GM12874 (cell line): ENCODE results near the gene ALS2CL.

Experiments
- TF ChIP-seq, protein P1 (sequence below): IDR thresholded peaks from 2 replicates; pipeline ENCODE4 v1.5.1; 2011; ENCODE audit warnings: low read depth, mild to moderate bottlenecking, control low read depth, low read length, moderate library complexity; ENCODE audit not compliant: insufficient read depth

The ALS2CL gene

GRCh38 chr3:46693038-46693891 lies at the start of gene ALS2CL:
Gene ALS2CL, minus strand, starts transcription at chr3:46693679. Its CDS starts 4,239 bp downstream, at chr3:46689440.
- TF ChIP-seq, protein P1, sequence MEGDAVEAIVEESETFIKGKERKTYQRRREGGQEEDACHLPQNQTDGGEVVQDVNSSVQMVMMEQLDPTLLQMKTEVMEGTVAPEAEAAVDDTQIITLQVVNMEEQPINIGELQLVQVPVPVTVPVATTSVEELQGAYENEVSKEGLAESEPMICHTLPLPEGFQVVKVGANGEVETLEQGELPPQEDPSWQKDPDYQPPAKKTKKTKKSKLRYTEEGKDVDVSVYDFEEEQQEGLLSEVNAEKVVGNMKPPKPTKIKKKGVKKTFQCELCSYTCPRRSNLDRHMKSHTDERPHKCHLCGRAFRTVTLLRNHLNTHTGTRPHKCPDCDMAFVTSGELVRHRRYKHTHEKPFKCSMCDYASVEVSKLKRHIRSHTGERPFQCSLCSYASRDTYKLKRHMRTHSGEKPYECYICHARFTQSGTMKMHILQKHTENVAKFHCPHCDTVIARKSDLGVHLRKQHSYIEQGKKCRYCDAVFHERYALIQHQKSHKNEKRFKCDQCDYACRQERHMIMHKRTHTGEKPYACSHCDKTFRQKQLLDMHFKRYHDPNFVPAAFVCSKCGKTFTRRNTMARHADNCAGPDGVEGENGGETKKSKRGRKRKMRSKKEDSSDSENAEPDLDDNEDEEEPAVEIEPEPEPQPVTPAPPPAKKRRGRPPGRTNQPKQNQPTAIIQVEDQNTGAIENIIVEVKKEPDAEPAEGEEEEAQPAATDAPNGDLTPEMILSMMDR = no peak

- TF ChIP-seq, protein P1 = no peak
Observed at GRCh38 chr3:46742992-46743585, 49.6 kb upstream of the ALS2CL start.

DNA sequence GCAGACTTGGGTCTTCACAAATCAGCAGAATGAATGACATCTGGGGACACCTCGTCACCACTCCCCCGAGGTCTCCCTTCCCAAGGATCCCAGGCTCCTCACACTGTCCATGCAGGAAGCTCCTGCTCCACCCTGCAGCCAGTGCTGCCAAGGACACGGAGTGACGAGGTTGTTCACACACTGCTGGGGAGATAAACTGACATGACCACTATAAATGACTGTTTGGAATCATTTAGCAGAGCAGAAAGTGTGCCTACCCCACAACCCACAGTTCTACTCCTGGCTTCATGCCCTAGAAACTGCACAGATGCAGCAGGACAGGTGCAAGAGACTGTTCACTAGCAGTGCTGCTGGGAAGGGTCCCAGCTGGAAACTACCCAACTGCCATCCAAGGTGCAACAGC lies 43.9 kb upstream of the ALS2CL start:
- TF ChIP-seq, protein P1 = no peak

GRCh38 chr3:46736006-46736872 lies 42.8 kb upstream of the ALS2CL start:
- TF ChIP-seq, protein P1 = no peak

DNA sequence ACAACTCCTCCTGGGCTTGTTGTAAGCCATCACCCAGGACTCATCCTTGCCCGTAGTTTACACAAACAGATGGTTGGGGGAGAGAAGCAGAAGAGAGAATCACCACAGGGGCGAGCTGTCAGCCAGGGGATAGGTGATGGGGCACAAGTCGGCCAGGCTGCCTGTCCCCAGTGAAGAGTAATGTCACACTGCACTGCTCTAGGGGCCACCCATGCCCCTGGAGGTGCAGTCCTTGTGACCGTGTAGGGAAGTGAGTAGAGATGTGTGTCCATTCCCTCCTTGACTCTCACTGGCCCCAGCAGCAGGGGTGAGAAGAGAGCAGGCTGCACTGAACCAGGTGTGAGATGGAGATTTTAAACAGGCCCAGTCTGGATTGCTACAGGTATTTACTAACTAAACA lies 41.3 kb upstream of the ALS2CL start:
- TF ChIP-seq, protein P1 = no peak

DNA sequence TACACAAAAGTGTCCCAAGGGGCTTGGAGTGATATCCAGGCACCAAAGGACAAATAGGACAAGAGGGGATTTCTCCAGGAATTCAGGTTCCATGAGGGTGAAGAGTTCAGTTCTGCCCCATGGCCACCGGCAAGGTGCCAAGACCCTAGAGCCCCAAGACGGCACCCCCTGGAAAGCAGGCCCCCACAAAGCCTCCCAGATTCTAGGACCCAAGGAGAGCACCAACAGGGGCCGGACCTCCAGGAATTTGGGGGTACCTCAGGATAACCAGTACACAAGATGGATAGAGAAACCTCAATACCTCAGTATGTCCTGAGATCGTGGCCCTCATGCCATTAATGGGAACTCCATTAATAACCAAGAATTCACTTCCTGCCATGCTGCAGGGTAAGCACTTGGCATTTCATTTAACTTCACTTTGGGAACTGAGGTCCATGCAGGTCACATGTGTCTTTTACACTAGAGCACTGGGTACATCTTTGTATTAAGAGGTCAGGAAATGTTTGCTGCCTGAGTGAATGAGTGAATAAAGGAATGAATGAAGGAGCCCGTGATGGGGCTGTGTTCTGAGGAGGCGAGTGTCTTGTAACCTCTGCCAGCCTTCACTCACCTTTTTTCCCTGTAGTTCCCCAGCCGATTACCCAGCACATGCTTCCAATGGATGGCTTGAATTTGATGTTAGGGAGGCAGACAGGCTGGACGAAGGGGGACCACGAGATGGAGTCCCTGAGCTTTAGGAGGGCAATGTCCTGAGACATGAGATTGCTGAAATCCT lies 39.7 kb upstream of the ALS2CL start:
- TF ChIP-seq, protein P1 = no peak
